Astrocyte (in vitro differentiated cells and primary cell): ENCODE data around the gene SH3BP4.

Experiments
- EZH2 ChIP-seq: IDR thresholded peaks from 2 replicates; pipeline ENCODE4 v1.6.1; 2012; ENCODE audit warnings: mild to moderate bottlenecking, low read length, inconsistent platforms; ENCODE audit not compliant: insufficient read depth
- TF ChIP-seq, protein P1 (sequence below): IDR thresholded peaks from 2 replicates; pipeline ENCODE4 v1.5.1; 2011; ENCODE audit warnings: low read depth, mild to moderate bottlenecking, inconsistent platforms, low read length, moderate library complexity; ENCODE audit not compliant: insufficient read depth

DNA sequence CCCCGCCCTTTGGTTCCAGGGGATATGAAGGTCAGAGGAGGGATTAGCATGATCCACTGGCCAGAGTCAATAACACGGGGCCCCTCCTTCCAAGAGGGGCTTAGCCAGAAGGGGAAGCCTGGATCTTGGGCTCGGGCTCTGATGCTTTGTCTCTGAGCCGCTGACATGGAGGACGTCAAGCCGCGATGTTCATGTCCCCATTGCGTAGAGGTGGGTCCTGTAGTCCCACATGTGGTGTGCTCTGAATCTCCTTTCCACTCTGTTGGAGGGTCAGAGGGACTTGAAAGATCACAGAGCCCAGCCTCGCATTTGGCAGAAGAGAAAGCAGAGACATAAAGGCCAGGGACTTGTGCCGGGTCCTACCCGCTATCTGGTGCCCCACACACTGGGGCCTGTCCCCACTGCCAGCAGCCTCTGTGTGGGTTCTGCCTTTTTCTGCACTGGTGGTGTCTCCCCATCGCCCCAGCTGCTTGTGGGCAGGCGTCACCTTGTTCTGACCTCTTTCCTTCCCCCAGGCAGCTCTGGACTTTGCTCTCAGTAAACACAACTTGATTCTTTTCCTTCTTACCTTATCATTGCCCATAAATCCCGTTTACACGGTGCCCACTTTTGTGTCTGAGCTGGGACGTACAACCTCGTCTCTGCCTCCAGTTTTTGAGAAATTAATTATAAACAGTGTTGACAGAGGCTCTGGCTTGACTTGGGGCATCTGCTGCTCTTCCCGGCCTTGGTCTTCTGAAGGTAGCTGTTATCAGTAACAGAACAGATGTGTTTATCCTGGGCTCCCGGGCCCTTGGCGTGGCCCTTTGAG, 48.8 kb downstream of the SH3BP4 start:
- TF ChIP-seq, protein P1, sequence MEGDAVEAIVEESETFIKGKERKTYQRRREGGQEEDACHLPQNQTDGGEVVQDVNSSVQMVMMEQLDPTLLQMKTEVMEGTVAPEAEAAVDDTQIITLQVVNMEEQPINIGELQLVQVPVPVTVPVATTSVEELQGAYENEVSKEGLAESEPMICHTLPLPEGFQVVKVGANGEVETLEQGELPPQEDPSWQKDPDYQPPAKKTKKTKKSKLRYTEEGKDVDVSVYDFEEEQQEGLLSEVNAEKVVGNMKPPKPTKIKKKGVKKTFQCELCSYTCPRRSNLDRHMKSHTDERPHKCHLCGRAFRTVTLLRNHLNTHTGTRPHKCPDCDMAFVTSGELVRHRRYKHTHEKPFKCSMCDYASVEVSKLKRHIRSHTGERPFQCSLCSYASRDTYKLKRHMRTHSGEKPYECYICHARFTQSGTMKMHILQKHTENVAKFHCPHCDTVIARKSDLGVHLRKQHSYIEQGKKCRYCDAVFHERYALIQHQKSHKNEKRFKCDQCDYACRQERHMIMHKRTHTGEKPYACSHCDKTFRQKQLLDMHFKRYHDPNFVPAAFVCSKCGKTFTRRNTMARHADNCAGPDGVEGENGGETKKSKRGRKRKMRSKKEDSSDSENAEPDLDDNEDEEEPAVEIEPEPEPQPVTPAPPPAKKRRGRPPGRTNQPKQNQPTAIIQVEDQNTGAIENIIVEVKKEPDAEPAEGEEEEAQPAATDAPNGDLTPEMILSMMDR, result no peak
- TF ChIP-seq EZH2, result no peak
